ENCODE data around the gene PNPLA7.
"Not testable (repeated sequence)": the region's sequence is repeated elsewhere in the genome, so short reads cannot be mapped to it uniquely, and the experiment has no call there.

The PNPLA7 gene

DNA sequence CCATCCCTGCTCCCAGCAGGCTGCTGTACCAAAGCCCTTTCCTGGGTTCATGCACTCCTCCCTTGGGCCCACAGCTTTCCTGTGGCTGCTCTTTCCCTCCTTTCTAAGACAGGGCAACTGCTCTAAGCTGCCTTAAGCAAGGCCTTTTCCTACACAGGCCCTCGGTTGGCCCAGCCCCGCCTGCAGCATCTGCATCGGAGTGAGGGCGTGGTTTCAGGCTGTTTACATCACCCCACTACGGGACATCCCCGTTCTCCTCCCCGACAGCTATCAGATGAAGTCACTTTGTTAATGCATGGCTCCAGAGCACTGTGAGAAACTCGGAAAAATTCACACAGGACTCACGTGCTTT is 25.1 kb upstream of the PNPLA7 start:
- no peak for DNase-seq (ENCODE audit: low spot score)

DNA sequence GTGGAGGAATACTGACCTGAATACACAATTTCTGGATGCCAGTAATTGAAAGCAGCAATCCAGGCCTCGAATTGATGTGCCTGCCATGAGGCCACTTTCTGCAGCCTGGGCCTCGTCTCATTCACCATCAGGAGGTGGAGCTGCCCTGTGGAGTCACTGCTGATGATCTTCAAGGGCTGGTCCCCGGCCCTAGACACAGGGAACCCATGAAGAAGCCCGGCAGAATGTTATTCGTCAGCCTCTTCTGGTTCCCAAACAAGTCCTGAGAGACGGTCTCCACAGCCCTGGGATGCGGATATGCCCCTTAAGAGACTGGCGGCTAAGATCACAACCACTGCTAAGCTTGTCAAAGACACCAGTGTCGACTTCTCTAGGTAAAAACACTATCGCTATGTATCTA is 24.0 kb upstream of the PNPLA7 start:
- DNase-seq (ENCODE audit: low spot score) = no peak

DNA sequence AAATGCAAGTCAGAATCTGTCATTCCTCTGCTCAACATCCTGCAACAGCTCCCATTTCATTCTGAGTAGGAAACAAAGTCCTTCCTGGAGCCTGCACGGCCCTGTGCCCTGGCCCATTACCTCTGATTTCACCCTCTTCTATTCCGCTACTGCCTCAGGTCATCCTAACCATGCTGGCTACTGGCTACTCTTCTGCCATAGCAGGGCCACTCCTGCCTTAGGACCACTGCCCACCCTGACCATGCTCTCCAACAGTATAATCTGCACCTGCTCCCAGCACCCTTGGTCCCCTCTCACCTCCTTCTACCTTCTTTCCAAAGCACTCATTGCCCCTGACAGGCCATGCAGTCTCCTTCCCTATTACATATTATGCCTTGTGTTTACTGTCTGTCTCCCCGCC is 20.4 kb upstream of the PNPLA7 start:
- DNase-seq (ENCODE audit: low spot score) = no peak

DNA sequence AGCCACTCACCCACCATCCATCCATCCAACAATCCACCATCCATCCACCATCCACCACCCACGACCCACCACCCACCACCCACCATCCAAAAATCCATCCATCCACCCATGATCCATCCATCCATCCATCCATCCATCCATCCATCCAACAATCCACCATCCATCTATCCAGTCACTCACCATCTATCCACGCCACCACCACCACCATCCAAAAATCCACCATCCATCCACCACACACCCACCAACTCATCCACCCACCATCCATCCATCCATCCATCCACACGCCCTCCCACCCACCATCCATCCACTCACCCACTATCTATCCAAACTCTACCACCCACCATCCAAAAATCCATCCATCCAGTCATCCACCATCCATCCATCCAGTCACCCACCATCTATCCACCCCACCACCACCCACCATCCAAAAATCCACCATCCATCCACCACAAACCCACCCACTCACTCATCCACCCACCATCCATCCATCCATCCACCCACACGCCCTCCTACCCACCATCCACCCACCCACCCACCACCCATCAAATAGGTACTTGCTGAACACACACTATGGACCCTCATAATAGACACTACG is 19.5 kb upstream of the PNPLA7 start:
- no peak for DNase-seq (ENCODE audit: low spot score)

DNA sequence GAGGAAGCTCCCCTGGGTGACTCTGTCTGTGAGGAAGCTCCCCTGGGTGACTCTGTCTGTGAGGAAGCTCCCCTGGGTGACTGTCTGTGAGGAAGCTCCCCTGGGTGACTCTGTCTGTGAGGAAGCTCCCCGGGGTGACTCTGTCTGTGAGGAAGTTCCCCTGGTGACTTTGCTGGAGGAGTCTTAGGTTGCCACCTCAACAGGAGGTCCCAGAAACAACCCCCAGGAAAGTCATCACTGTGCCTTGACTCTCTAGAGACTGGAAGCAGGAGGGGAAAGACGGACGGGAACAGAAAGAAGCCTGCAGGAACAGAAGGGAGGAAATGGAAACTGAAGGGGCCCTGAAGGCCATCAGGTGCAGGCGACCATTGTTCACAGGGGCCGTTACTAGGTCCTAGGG is 18.2 kb upstream of the PNPLA7 start:
- not testable (repeated sequence) for DNase-seq (ENCODE audit: low spot score)

DNA sequence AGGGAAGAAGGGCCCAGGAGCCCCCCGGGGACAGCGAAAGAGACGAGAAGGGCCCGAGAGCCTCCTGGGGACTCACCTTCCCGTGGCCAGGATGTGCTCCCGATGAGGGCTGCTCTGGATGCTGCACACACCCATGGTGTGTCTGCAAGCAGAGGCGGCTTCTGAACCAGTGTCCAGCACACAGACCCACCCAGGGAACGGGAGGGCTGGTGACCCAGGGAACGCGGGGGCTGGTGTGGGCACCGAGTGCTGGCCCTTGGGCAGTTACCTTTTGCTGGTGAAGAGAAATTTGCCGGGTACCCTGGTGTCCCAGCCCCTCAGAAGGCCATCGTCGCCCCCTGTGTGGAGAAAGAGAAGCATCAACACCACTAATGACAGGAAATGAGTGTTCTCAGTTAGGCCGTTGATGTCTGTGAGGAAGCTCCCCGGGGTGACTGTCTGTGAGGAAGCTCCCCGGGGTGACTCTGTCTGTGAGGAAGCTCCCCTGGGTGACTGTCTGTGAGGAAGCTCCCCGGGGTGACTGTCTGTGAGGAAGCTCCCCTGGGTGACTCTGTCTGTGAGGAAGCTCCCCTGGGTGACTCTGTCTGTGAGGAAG is 14.7 kb upstream of the PNPLA7 start:
- no peak for DNase-seq (ENCODE audit: low spot score)

DNA sequence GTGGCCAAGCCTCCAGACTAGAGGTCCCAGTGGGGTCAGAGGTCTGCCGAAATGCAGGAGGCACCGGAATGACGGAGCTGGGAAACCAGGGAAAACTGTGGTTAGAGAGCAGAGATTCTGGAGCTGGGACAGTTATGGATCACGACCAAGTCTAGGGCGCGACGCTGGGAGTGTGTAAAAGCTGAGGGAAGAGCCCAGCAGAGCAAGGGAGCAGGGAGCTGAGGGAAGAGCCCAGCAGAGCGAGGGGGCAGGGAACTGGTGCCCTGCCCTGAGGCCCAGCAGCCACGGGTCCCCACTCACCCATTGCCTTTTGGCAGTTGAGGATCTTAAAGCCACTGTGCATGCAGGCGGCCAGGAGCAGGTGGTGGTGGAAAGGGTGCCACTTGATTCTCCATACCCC is 13.9 kb upstream of the PNPLA7 start:
- no peak for DNase-seq (ENCODE audit: low spot score)

DNA sequence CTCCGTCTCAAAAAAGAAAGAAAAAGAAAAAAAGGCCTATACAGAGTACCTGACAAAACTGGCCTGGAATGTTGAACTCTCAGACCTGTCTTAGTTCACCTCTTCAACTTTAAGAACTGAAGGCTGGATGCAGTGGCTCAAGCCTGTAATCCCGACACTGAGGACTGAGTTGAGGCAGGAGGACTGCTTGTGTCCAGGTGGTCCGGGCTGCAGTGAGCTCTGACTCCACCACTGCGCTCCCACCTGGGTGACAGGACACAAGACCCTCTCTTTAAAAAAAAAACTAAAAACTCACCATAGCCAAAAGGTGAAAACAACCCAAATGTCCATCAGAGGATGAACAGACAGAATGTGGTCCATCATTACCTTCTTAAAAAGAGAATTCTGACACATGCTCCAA is 7.9 kb upstream of the PNPLA7 start:
- DNase-seq (ENCODE audit: low spot score) = no peak

DNA sequence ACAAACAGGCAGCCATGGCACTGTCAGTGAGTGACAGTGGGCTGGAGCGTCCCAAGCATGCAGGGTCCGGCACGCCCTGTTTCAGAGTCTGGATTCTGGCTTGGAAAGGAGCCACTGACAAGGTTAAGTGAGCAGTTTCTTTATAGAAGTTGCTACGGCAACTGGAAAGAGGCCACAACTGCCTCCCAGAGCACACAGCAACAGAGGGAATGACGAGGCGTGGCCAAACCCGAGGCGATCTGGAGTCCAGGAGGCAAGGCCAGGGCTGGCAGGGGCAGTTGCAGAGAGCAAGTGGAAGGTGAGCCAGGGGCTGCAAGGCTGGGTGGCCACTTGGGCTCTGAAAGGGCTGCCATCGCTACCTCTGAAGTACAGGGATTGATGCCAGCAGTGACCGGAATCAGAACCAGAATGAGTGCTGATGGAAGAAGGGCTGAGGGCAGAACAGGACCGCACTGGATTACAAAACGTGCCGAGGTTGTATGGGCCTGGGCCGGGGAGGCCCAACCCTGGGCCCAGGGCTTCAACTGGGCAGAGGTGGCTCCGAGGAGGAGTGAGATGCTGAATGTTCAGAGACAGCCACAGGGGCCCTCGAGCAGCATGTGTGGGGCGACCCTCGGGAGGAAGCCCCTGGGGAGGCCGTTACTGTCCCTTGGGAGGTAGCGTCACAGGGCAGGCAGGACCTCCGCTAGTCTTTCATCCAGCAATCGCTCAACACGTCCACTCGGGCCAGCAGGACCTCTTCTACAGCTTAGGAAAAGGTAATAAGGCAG is 6.1 kb upstream of the PNPLA7 start:
- DNase-seq (ENCODE audit: low spot score) = peak; percentile 23

DNA sequence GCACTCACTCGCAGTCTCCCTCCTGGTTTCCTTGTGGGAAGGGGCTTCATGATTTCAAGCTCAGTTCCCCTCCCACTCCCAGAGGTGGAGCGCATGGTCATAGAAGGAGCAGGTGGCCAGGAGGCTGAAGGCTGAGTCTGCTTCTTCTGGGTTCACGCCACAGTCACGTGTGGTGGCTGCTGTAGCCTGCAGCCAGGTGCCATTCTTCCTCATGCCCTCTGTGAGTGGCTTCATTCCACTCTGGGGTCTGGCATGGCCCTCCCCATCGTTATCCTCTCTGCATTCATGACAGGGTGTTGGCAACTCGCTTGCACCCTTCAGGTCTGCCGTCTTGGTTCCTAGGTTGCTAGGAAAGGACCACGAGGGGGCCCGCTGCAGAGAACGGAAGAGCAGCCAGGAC is 5.0 kb upstream of the PNPLA7 start:
- DNase-seq (ENCODE audit: low spot score) = no peak

DNA sequence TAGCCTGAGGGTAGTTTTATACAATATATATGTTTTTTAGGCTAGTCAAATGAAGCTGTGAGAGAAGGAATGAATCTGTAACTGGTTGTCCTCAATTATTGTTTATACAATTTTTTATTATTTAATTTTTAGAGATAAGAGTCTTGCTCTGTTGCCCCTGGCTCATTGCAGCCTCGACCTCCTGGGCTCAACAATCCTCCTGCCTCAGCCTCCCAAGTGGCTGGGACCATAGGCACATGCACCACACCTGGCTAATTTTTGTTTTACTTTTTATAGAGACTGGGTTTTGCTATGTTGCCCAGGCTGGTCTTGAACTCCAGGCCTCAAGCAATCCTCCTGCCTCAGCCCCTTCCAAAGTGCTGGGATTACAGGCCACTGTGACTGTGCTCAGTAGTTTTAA is 4.1 kb upstream of the PNPLA7 start:
- no peak for DNase-seq (ENCODE audit: low spot score)

DNA sequence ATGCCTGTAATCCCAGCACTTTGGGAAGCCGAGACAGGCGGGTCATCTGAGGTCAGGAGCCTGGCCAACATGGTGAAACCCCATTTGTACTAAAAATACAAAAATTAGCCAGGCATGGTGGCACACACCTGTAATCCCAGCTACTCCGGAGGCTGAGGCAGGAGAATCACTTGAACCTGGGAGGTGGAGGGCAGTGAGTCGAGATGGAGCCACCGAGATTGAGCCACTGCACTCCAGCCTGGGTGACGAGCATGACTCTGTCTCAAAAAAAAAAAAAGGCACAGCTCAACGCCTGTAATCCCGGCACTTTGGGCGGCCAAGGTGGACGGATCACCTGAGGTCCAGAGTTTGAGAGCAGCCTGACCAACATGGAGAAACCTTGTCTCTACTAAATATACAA is 3.5 kb upstream of the PNPLA7 start:
- DNase-seq (ENCODE audit: low spot score) = not testable (repeated sequence)

DNA sequence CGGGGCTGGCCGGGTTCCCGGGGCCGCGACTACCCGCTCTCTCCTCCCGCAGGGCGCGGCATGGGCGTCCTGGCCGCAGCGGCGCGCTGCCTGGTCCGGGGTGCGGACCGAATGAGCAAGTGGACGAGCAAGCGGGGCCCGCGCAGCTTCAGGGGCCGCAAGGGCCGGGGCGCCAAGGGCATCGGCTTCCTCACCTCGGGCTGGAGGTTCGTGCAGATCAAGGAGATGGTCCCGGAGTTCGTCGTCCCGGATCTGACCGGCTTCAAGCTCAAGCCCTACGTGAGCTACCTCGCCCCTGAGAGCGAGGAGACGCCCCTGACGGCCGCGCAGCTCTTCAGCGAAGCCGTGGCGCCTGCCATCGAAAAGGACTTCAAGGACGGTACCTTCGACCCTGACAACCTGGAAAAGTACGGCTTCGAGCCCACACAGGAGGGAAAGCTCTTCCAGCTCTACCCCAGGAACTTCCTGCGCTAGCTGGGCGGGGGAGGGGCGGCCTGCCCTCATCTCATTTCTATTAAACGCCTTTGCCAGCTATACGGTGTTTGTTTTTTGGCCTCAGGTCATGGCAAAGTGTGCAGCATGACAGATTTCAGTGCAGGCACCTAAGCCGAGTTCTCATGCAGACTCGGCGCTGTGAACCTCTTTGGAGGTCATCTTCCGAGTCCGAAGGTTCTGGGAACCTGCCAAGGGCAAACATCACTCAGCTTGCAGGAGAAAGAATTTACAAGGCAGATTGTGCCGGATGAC is 2.0 kb upstream of the PNPLA7 start:
- peak; percentile 42 for DNase-seq (ENCODE audit: low spot score)

DNA sequence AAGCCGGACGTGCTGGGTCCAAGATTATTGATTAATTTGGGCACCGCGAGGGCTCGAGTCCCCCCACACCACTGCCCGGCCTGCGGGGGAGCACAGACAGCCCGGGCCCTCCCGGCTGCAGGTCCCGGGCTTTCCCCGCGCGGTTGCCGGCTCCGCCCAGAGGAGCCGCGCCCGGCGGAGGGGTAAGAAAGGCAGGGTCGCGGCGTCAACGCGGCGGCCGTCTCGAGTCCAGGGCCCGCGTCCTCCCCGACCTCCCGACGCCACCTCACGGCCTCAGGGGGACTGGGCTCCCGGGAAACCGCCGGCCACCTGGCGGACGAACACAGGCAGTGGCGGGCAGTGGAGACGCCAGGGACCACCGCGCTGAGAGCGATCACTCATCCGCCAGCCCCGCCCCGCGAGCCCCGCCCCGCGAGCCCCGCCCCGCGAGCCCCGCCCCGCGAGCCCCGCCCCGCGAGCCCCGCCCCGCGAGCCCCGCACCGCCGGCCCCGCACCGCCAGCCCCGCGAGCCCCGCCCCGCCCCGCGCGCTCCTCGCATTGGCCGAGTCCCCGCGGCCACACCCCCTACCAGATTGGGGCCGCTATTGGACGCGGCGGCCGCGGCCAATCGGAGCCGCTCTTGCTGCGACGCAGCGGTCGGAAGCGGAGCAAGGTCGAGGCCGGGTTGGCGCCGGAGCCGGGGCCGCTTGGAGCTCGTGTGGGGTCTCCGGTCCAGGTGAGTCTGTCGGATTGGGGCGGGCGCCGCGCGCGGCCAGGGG is 1.2 kb upstream of the PNPLA7 start, which contains the start of gene MRPL41:
Gene MRPL41 (plus strand): TSS at position 616 of the 758 bp plus-strand sequence. CDS start 203 bp downstream, outside the sequence.
- DNase-seq (ENCODE audit: low spot score) = peak; percentile 91

DNA sequence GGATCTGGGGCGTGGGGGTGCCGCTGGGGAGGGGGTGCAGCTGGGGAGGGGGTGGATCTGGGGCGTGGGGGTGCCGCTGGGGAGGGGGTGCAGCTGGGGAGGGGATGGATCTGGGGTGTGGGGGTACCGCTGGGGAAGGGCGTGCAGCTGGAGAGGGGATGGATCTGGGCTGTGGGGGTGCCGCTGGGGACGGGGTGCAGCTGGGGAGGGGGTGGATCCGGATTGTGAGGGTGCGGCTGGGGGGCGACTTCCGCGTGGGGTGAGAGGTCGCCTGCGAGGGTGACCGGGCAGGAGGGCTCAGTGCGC is 709 bp upstream of the PNPLA7 start:
- DNase-seq (ENCODE audit: low spot score) = not testable (repeated sequence)

DNA sequence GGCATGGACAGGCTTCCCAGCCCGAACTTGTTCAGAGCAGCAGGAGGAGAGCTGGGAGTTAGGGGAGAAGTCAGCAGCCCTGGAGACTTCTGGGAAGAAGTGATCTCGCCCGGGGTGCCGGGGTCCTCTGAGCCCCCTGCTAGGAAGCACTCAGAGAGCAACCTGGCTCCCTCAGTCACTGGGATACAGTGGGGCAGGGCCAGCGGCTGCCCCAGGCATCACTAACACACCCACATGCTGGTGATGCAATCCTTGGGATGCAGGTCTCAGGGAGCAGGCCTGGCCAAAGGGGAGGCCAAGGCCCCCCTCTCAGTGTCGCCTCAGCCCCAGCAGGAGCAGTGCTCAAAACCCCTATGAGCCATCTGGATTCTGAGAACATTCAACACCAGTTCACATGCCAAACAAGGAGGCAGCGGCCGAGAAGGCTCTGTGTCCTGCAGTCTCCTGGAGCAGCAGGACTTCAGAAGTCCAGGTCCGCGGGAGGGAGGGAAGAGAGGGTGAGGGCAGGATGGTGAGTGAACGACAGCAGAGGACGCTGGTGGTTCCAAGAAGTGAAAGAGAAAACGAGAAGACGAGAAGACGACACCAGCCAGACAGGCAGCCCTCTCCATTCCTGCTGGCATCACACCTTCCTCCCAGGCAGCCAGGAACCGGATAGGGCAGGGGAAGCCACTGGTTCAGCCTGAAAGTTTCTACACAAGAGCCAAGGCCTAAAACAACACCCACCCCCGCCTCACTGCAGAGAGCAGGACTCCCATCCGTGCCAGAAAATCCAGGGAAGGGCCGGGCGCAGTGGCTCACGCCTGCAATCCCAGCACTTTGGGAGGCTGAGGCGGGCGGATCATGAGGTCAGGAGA is 2.3 kb downstream of the PNPLA7 start:
- no peak for DNase-seq (ENCODE audit: low spot score)

DNA sequence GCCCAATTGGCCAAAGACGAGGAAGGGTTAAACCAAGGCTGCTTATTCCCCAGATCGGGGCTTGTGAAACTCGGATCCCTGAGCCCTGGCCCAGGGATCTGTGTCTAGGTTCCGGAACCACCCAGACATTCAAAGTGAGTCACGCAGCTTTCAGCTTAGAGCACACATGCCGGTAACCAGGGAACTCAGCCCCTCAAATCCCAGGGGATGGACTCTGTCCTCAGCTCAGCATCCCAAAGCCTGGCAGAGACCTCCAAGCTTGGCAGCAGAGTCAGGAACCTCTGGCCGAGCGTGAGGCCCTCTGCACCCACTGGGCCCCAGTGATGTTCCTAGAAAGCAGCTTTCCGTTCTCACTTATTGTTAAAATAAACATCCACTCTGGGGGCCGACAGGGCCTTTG is 5.1 kb downstream of the PNPLA7 start:
- DNase-seq (ENCODE audit: low spot score) = no peak

DNA sequence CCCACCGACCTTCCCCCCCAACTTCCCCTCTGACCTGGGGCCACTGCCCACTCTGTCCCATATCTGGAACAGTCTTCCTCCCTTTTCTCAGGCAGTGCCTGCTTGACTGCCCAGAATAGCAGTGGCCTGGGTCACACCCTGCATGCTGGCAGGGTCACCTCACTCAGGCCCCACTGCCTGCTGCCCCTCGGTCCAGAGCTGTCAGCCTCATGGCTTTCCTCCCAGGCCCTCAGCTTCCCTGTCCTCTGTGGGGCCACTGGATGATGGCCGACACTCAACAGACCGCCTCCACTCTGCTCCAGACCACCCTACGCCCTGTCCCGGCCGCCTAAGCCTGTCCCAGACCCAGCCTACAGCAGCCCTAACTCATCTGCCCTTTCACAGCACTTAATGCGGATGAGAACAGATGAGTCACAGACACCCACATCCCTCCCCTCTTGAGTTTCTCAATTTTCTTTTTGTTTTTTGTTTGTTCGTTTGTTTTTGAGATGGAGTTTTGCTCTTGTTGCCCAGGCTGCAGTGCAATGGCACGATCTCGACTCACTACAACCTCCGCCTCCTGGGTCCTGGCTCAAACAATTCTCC is 5.9 kb downstream of the PNPLA7 start:
- DNase-seq (ENCODE audit: low spot score) = no peak

DNA sequence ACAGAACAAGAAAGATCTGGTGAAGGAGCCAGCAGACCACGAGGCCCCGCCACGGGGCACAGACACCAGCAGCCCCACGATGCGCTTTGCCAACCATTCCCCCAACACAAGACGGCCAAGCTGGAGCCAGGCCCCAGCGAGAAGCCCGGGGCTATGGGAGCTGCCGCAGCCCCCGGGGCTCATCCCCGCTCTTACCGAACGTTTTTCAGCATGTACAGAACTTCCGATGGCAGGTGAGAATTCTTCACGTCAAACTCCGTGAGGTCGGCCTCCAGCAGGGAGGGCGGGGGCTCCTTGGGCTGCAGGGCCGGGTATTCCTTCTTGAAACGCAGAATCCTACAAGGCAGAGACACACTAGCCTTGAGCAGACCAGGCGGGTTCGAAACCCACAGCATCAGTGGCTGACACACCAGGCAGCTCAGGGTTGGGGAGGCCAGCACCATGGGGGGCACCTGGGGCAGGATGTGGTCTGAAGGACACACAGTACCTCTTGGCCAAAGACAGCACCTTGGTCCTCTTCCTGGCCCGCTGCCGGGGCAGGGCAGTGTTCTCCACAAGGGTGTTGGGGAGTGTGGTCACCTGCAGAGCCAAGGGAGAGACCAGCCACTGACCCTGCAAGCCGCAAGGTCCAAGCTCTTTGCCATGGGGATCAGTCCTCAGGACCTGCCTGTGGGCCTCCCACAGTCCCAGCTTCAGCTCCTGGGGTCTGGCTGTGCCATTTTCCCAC is 6.8 kb downstream of the PNPLA7 start:
- DNase-seq (ENCODE audit: low spot score) = no peak

DNA sequence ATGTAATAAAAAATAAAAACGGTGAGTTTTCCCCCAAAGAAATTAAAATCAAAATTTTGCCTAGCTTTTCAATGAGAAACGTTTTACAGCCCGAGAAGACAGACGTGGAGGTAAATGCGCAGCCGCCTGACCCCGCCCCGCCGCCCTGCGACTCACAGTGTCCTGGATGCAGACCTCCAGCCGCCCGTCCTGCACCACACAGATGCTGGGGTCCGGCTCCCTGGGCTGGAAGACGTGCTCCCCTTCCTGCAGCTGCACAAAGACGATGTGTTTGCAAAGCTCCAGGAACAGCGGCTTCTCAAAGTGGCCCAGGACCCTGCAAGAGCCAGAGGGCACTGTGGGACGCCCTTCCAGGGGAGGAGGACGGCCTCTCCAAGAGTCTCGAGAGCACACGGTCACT is 7.7 kb downstream of the PNPLA7 start:
- no peak for DNase-seq (ENCODE audit: low spot score)

All from kidney tubule cell (primary cell).